Measurements from ENCODE around the gene CDH13.

CDH13 gene

DNA sequence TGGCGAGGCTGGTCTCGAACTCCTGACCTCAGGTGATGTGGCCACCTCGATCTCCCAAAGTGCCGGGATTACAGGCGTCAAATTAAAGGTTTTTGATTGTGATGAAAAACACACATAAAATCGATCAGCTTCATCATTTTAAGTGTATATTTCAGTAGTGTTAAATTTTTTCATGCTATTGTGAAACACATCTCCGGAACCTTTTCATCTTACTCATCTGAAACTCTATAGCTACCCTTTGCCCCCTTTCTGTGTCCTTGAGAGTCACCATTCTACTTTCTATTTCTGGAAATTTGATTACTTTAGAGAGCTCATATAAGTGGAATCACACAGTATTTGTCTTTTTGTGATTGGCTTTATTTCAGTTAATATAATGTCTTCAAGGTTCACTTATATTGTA lies 702.7 kb downstream of the CDH13 start:
- no peak for DNase-seq

DNA sequence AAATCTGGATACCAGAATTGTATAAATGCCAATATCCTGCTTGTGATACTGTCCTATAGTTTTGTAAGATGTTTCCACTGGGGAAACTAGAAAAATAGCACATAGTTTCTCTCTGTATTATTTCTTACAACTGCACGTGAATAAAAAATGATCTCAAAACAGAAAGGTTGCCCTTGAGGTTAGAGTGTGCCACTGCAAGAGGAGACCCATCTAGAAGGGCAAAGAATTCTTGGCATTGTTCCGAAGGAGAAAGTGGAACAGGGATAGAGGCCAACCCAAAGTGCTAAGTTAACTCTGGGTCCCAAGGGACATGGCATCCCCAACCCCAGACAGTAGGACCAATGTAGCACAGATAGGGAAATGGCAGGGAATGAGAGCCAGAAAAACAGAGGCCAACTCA lies 703.5 kb downstream of the CDH13 start:
- no peak for DNase-seq

DNA sequence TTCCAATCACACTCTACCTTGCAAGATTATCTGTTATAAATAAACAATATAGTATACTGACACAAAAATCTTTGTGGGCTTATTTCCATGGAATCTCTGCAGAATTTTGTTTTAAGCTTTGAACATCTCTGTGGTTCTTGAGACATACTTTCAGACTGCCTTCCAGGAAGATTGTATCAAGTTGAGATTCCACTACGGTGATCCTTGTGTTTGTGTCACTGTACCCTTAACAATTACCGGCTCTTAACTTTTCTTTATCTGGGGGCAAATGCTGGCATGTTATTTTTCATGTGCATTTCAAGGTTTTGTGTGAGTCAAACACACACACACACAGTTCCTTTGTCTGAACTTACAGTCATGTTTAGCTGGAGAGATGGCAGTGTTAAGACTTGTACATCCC lies 708.3 kb downstream of the CDH13 start:
- DNase-seq: no peak

DNA sequence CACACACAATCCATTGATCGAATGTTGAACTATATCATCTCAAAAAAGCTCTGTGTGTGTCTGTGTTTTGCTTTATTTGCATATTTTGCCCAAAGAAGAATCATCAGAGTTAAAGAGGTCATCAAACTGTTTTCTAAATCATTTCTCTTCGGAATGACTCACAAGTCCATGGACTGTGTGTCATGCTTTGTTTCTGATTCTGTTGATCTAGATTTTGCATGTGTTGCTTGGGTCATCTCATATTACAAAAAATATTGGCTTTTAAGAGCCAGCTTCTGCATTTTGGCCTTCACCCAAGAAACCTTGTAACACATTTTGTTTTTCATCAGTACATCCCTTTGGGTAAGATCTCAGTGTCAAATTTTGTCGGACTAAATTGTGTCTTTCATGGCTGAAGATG lies 709.8 kb downstream of the CDH13 start:
- DNase-seq: peak; percentile 14

DNA sequence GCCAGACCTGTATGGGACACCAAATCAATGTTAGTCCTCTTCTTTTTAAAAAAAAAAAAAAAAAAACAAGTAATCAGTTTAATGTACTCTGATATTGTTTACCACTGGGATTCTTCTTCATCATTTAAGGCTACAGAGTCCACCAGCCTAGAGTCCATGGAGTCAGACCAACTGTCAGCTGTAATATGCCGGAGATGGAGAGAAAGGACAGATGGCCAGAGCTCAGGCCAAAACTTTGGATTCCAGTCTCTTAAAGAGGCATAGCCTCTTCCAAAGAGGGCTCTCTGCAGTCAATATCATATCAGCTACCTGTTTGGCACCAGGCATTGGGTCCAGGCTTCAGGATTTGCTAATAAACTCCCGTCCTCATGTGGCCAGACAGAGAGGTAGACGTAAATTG lies 711.4 kb downstream of the CDH13 start:
- no peak for DNase-seq

DNA sequence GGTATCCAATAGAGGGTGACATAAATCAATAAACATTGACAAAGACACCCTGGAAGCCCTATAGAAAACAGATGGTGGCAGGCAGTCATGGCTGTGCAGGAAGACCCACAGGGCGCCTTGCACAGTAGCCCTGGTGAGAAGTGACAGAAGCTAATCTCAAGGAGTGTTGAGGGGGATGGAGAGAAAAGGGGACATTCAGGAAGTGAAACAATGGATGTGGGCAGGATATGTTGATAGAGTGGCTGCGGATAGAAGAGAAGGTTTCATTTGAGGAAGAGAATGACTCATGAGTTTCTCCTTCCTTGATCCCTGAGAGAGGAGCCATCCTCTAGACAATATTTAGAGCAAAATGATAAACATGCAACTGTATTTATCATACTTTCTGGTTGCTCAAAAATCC lies 712.2 kb downstream of the CDH13 start:
- DNase-seq: no peak

DNA sequence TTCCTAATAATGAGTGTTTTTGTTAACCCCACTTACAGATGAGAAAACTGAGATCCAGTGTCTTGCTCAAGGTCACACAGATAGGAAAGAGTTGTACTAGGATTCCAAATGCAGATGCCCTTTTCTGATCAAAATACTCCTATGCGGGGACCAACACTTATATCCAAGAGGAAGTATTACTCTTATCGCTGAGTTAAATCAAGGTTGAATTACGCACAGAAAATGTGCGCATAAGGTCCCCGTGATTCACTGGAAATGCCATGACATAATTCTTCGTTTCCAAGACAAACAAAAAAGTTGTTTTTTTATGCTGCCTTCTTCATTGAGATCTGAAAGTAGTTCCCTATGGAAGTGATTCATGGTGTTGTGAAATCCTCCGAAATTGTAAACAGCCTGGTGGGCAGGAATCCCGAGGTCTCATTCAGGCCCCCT lies 717.2 kb downstream of the CDH13 start:
- DNase-seq: no peak

DNA sequence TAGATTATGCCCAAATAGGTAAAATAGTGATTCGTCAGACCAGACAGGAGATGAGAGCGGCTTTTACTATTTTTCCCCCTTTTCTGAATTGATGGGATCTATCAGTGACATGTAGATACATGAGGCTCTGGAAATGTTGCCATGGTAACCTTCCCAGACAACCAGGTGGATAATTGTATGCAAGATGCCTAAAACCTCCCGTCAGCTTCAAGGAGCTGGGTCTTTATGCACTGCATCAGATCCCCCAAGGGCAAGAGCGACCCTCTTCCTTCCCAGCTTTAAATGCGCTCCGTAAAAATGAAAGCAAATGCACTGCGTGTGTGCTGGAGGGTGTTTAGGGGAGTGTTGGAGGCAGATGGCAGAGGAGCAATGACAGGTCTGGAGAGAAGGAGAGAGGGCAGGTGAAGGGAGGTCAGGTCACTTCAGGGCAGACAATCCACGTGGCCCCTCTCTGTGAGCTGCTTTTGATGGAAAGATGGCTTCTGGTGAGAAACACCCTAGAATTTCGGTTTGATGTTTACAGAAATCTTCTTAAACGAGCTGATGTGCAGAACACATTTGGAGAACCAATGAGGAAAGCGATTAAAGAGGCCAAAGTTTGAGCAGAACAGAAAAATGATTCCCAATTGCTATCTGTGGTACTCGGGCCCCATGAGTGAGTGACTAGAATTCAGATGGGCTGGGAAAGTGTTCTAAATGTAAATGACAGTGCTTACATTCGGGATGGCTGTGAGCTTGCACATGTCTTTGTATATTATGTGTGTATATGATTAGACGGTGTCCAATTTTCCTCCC lies 719.3 kb downstream of the CDH13 start:
- no peak for DNase-seq

DNA sequence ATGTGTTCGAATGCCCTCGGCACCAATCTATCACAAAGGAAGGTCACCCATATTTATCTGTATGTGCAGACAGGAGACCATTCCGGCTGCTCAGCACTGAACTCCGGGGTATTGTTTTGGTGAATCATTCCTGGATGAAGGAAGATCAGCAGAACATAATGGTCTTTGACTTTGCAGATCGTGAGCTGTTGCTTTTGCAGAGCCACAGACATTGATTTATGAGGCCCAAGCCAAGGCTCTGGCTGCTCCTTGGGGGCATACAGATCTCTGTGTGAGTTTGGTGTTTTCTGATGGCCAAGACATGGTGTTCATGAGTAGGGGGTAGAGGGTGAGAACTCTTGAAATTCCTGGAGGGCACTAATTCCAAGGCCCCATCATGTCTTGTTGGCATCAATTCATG lies 722.2 kb downstream of the CDH13 start:
- no peak for DNase-seq

DNA sequence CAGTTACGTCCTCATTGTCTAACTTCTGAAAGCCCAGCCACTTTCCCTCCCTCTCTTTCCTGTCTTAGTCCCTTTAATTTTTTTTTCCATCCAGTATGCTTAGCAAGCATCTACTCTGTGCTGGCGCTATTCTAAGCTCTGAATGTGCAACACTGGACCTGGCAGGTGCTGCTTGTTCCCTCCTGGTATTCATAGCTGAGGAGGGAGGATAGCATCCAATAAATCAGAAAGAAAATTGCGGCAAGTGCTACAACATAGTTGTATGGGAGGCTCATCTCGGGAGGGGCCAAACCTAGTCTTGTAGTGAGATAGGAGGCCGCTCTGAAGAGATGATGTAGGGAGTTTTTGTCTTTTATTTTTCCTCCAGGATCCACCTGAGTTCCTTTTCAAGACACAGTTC lies 723.7 kb downstream of the CDH13 start:
- no peak for DNase-seq

DNA sequence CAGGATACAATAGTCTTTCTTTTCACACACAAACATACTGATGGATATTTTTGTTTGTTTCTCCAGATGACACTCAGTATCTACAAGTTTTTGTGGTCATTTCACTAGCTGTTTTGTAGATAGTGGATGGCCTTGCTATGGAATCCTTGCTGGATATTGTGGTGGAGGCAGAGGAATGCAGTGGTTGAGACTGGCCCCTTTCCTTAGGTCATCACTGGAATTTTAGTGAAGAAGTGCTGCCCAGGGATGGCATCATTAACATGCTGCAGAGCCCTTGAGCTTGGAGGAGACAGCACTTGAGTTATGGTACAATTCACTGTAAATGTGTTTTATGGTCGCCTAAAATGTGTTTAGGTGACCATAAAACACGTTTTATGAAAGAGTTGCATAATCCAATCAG lies 725.1 kb downstream of the CDH13 start:
- DNase-seq: no peak

DNA sequence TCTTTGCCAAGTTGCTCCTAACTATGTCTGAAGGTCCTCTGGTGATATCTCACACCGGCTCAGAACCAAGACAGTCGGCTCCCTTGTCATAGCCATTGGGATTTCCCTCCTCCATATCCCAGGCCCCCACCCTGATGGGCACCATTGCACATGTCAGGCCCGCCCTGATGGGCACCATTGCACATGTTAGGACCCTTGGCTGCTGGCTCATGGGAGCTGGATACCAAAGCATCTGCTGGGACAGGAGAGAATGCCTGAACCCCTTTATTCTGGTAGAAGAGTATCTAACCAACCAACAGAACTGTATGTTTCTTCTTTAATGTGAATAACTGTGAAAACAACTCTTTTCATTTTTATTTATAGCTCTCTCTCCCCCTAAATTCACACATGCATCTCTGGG lies 726.5 kb downstream of the CDH13 start:
- no peak for DNase-seq

DNA sequence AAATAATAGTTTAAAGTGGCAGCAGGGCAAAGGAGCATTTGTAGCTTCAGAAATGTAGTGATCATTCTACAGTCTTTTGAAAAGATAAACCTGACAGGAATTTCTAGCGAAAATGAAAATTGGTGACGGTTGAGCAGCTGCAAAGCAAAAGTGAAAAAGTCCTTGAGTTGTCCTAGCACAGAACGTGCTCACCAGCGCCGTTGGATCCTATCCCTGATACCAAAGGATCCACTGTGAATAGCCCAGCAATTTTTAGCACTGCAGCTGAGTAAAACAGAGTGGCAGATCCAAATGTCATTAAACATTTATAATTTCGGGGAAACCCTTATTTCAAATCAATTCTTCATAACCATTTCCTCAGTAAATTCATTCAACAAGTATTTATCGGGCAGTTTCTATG lies 727.2 kb downstream of the CDH13 start:
- no peak for DNase-seq

DNA sequence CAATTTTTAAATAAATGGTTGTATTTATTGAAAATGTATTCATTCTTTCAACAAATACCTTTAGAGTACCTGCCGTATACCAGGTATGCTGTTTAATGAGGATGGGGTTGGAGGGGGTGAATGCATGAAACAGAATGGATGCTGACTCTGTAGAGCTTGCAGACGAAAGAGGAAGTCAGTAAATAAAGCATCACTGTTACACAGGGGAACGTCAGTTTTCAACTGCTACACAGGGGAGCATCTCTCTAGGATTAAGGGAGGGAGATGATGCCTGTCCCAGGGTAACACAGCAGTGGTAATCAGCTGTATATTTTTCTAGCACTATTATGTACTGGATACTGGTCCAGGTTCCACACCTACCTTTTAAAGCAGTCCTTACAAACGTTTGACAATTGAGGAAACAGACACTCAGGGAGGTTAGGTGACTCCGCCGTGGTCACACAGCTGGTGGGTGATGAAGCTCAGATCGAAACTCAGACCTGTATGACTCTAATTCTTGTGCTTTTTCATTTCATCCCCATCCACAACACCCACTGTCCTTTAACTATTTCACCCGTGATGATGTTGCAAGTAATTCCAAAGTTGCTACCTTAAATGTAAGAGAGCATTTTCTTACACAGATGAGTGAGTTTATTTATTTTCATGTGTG lies 728.9 kb downstream of the CDH13 start:
- no peak for DNase-seq

DNA sequence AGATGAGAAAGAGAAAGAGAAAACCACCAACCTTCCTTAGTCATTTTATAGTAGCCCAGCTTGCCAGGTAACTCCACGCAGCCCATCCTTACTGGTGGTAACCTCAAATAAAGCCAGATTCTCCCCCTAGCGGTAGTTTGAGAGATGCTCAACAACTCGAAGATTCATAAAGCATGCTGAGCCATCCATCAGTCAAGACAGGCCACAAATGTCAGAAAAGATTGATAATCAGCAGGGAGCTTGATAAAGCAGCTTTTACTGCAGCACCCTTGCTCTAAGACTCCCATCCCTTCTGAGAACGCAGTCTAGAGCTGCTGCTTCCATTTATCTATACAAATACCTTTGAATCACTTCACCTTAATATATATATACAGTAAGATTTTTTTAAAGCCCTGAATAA lies 729.5 kb downstream of the CDH13 start:
- DNase-seq: peak; percentile 53

DNA sequence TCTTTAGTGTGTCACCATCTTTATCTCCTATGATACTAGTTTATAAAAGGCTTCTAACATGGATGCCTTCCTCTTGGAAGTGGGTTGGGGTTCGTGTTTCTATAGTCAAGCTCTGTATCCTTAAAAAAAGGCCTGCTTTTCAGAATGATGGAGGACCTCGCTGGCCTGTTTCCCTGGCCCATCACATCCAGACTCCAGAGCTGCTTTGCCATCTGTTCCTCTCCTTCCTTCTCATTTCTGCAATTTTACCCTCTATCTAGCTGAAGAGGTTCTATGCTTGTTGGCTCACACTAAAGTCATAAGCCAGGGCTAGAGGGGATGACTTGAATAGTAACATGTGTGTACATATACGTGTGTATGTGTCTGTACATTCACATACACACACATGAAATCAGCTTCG lies 730.2 kb downstream of the CDH13 start:
- DNase-seq: no peak

DNA sequence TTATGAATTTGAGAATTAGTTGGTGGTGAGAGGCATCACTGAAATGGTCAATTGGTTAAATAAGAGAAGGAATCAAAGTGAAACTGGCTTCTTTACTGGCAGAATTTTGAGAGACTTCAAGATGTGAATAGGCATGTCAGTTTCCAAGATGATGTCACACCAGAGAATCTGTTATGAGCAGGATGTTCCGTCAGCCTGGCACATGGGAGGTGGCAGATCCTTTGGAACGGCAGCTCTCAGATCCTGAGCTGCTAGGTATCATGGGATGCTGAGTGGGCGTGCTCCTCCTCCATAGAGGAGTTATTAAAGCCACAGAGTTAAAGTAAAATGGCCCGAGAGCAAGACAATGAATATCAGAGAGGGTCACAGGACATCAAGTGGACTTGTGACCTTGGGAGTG lies 736.8 kb downstream of the CDH13 start:
- no peak for DNase-seq

DNA sequence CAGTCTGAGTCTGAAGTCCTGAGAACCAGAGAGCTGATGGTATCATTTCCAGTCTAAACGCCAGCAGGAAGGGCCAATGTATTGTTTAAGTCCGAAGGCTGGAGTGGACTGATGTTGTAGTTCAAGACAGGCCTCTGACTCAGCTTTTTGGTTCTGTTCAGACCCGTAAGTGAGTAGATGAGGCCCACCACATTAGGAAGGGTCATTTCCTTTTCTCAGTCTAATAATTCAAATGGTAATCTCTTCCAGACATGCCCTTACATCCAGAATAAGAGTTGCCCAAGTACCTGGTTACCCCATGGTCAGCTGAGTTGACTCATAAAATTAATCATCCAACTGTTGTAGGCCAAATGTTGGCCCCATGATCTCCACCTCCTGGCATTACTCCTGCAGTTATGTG lies 738.4 kb downstream of the CDH13 start:
- DNase-seq: no peak

DNA sequence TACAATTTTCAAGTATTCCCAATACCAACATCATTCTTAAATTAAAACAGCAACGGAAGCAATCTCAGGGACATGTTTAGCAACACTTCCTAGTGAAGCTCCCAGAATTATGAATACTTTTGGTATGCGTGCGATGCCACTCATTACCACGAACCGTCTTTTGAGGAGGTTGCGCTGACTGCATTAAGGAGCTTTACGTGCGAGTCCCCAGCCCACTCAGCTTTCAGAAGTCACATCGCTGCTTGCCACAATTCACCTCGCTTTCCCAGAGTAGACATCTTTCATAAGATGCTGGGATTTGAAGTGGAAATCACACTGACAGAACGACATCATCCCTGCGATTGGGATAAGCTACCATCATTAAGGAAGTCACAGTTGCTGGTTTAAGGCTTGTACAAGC lies 739.5 kb downstream of the CDH13 start:
- no peak for DNase-seq

DNA sequence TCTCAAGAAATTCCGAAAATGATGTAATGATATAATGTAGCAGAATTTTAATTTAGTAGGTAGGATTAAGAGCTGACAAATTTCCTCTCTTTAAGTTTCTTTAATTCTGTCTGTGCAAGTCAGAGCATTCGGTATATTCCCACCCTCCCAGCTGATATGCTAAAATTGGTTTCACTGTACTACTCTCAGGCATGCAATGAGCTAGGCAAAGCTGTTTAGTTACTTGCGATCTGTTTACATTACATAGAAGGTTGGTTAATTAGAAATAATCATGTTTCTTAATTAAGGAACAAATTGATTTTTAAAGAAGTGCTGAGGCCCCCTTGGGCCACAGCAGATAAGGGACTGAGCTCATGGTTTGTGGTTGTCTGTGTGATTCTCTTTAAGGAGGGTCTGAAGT lies 748.2 kb downstream of the CDH13 start:
- DNase-seq: no peak

DNA sequence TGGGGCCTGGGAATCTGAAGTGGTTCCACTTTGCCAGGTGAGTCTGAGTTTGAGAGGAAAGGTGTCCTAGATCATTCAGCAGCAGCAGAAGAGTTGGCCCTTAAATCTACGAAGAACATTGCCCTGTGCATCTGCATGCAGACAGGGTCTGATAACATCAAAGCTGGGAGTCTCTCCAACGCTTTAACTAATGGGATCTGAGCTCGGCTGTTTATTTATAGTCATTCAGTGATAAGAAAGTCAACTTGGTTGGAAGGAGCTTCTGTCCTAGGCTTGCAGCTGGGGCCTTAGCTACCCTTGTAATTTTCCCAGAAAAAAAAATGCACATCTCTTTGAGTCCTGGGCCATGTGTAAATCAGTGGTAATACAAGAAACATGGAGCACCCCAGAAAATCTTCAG lies 763.0 kb downstream of the CDH13 start:
- no peak for DNase-seq

DNA sequence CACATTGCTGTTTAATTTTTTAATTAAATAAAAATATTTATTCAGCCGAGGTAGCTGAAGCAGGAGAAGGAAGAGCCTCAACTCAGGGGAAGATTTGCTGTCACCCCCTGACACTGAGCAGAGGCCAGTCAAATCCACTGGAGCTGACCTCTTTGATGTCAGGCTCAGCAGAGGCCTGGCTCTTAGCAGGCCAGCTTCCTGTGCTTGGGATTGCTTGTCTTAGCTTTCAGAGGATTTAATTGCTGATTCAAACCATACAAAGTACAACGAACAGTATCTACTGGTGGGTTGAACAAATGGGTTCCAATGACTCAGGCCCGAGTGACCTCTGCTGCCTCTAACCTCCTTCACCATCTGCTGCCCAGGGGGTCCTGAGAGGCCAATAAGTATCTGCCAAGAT lies 764.0 kb downstream of the CDH13 start:
- no peak for DNase-seq

DNA sequence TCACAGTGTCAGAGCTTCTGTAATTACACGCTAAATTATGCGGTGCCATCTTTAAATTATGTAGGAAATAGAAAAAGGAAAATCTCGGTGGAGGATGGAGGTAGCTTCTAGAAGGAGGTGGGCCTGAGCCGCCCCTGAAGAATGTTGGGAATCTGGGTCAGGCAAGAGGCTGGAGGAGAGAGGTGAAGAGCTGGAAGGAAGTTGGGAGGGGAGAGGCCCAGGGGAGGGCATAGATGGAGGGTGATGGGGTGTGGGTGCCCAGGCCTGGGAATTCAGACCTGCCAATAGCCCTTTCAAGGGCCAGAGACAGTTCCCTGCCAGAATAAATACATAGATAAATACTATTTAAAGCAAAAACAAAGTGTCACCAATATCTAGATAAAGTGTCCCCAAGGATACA lies 766.0 kb downstream of the CDH13 start:
- no peak for DNase-seq

DNA sequence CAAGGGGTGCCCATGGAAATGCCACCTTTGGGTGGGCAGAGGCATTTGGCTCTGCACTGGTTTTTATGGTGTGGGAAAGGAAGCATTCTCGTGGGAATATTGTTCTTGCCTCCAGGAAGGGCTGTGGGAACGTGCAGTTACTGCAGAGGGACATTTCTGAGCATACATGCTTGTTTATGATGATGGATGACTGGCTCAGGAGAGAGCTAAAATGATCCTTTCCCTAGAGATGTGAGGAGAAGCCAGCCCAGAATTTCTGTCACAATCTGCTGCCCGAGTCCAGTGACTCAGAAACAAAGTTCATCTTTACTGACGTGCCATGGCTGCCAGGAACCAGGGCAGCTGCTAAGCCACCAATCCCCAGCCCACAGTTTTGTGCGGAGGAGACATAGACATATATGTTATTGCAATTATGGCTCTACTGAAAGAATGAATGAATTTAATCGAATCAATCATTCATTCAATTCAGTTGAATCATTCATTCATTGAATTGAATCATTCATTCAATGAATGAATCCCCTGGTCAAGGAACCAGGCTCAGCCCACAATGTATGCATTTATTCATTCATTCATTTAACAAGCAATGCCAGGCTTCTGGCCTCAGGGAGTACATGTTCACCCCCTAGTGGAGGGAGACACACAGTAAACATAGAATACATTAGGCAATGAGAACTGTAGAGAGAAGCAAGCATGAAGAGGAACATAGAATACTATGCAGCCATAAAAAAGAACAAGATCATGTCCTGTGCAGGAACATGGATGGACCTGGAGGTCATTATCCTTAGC lies 766.6 kb downstream of the CDH13 start:
- no peak for DNase-seq

Measured in NCI-H1092 (cell line).